ENCODE results near the gene CXCR6.

The CXCR6 gene

DNA sequence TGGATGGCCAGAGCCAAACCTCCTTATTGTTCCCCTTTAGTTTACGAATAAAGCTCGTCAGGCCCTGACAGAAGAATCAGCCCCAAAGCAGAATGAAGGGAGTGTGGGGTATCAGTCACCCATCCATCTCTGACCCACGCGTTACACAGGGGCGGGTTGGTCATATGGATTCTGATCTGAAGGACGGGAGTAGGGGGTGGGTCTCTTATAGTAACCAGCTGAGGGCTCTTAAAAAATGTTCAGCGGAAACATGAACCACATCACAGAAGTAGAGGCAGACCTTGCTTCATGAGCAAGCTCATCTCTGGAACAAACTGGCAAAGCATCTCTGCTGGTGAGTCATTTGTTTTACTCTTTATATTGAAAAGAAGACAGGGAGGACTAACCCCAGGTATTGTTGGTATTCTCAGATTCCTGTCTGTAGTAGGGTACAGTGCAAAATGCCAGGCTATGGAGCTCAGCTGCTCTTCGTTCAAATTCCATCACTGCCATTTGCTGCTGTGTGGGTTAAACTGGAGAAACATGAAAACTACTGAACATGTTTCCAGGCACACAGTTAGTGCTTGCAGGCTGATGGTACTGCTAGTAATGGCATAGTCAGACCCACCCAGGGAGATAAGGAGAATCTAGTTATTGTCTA lies at the start of gene CXCR6:
CXCR6 (plus strand) TSS at position 258 of the 640 bp plus-strand sequence. CDS start 3,018 bp downstream, outside the sequence.
- H3K27ac ChIP-seq: peak within 1 kb of the TSS; percentile 93
- TF ChIP-seq, protein P1, sequence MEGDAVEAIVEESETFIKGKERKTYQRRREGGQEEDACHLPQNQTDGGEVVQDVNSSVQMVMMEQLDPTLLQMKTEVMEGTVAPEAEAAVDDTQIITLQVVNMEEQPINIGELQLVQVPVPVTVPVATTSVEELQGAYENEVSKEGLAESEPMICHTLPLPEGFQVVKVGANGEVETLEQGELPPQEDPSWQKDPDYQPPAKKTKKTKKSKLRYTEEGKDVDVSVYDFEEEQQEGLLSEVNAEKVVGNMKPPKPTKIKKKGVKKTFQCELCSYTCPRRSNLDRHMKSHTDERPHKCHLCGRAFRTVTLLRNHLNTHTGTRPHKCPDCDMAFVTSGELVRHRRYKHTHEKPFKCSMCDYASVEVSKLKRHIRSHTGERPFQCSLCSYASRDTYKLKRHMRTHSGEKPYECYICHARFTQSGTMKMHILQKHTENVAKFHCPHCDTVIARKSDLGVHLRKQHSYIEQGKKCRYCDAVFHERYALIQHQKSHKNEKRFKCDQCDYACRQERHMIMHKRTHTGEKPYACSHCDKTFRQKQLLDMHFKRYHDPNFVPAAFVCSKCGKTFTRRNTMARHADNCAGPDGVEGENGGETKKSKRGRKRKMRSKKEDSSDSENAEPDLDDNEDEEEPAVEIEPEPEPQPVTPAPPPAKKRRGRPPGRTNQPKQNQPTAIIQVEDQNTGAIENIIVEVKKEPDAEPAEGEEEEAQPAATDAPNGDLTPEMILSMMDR (conservative IDR thresholded peaks at IDR 0.05): no peak

DNA sequence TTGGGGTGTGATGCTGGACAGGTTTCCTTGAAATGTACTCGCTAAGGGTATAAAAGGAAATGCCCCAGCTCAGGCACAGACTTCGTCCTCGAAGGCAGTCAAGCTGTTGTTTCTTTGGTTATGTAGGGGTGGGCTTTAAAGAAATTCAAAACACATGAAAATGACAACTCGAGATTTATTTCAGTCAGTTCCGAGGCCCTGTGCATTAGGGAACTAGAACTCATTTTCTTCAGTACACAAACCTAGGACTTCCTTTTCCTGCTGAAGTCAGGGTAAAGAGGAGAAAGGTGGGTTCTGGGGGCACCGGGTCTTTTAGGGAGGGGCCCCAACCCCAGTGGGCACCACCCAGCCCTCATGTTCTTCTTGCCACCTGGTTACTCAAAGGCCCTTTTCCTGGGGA lies 49.2 kb upstream of the CXCR6 start:
- TF ChIP-seq, protein P1 (conservative IDR thresholded peaks at IDR 0.05): no peak
- no peak overlapping the region for H3K27ac ChIP-seq

DNA sequence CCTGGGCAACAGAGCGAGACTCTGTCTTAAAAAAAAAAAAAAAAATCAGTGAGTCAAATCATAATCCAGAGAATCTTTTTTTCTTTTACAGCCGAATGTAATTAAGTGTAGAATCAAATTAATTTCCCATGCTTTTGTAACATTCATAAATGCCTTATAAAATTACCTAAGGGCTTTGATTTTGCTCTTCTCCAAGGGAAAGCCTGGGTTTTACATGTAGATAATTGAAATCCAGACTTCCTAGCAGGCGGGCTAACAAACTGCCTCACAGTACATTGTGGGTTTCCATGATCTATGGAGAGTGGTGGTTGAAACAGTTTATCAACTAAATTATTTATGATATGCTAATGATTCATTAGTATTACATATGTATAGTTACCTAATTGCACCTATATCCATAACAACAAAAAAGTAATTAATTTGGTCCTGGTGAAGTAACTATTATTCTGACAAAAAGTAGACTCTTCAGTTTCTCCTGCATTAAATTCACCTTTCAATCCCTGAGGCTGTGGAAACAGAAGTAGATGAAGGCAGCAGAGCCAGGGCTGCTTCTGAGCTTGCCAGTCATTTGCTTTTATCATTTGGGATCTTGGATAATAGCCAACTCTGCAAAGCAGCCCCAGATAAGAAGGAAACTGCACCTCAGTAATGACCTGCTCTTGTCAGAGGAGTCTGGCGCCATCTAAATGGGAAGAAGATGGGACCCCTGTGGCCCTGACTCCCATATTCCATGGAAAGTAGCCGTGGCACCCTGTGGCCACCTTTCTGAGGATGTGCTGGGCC lies 47.4 kb upstream of the CXCR6 start:
- no peak overlapping the region for H3K27ac ChIP-seq
- TF ChIP-seq, protein P1 (conservative IDR thresholded peaks at IDR 0.05): no peak

DNA sequence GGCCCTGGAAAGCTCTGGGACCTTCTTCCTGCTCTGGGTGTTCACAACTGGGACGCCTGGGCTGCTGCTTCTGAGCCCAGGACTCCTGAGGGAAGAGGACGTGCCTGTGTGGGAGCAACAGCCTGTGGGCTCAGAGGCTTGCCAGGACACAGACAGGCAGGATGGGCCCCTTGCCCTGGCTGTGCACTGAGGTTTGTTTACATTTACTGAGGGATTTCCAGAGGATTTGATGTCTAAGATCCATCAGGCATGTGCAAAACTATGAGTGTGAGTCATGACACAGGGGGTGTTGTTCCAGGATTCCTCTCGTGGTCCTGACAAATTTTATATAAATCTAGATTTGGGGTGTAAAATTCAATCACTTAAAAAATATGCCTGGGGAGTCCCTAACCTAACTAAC lies 46.3 kb upstream of the CXCR6 start:
- TF ChIP-seq, protein P1 (conservative IDR thresholded peaks at IDR 0.05): no peak
- no peak overlapping the region for H3K27ac ChIP-seq

DNA sequence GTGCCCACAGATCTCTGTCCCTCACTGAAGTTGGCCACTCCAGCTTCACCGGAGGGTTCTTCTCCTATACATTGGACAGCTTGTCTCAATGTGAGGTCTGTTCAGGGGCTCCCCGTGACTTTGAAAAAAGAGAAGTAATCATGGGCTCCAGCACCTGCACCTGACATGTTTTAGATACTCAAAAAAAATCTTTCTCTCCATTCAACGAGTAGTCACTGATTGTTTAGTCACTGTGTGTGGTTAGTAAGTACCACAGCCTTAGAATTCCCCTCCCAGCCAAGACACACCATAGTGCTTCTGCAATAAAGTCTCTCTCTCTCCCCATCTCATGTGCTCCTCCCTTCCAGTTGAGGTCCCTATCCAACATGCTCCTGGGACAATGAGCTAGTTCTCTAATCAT lies 38.3 kb upstream of the CXCR6 start:
- no peak overlapping the region for H3K27ac ChIP-seq
- TF ChIP-seq, protein P1 (conservative IDR thresholded peaks at IDR 0.05): no peak

DNA sequence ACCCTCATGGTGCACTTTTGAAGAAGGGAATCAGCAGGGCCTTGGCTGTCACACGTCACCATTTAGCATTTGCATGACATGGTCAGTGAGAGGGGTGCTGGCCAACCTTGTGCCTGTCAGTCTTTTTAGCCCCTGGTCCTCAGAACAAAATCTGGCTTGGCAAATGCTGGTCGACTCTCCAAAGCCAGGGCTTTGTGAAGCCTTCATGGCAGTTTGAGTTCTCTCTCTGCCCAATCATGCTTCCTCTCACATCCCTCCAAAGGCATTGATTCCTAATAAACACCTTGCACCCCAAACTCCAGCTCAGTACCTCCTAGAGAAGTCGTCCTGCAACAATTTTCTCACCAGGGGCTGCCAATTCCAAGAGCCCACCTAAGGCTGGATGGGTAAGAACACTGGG lies 37.5 kb upstream of the CXCR6 start:
- TF ChIP-seq, protein P1 (conservative IDR thresholded peaks at IDR 0.05): no peak
- no peak overlapping the region for H3K27ac ChIP-seq

DNA sequence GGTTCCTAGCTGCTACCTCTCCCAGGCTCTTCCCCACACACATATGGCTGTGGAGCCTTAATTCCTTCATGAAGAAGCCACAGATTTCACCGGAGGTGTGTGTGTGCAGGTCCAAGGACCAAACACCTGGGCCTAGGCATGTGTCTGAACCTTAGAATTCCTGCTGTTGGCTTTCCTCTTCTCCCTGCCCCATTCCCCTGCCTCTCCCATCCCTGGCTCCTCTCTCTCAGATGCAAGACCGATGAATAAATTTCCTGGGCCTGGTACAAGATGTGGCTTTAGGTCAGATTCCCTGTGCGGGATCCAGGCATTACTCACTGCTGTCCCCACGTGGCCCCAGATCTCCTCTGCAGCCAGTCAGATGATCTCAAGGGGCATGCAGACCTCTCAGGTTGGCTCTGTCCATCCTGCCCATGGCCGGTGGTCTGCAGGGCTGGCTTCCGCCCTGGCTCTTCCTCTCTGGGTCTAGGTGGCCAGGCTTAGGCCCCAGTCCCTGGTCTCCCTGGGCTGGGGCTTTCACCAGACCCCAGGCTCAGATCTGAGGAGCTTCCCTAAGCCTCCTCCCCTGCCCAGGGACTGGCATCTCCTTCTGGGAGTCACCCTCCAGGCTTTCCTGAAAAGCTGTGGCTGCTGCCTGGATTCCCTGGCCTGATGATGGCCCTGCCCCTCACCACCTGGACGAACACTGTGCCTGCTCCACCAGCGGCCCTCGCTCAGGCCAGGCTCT lies 36.4 kb upstream of the CXCR6 start:
- TF ChIP-seq, protein P1 (conservative IDR thresholded peaks at IDR 0.05): peak; percentile 78
- no peak overlapping the region for H3K27ac ChIP-seq

Data from VCaP (cell line).